ENCODE results near the gene ASCC2.
"Not testable (repeated sequence)": the region's sequence is repeated elsewhere in the genome, so short reads cannot be mapped to it uniquely, and the experiment has no call there.

Gene ASCC2

DNA sequence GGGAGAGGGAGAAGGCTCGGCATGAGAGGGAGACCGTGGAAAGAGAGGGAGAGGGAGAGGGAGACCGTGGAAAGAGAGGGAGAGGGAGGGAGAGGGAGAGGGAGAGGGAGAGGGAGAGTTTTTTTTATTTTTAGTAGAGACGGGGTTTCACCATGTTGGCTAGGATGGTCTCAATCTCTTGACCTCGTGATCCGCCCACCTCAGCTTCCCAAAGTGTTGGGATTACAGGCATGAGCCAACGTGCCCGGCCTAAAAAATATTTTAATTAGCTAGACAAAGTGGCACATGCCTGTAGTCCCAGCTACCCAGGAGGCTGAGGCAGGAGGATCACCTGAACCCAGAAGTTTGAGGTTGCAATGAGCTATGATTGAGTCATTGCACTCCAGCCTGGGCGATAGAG lies 21.0 kb upstream of the ASCC2 start:
- not testable (repeated sequence) for DNase-seq (ENCODE audit: extremely low read depth in 1 of 2, low read depth in 1 of 2)

DNA sequence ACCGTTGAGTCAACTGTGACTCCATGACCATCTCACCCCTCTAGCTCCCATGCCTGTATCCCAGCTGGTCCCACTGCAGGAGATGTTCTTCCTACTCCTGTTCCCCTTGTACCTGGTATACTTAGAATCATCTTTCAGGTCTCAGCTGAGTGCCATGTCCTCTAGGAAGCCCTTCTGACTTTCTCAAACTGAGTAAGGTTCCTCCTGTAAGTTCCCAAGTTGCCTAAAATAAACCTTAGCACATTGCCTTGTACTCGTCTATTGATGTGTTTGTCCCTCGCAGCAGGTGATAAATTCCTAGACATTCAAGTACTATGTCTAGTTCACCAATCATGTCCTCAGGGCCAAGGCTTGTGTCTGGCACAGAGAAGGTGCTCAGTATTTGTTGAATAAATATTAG lies 18.4 kb upstream of the ASCC2 start:
- DNase-seq (ENCODE audit: extremely low read depth in 1 of 2, low read depth in 1 of 2) = no peak

DNA sequence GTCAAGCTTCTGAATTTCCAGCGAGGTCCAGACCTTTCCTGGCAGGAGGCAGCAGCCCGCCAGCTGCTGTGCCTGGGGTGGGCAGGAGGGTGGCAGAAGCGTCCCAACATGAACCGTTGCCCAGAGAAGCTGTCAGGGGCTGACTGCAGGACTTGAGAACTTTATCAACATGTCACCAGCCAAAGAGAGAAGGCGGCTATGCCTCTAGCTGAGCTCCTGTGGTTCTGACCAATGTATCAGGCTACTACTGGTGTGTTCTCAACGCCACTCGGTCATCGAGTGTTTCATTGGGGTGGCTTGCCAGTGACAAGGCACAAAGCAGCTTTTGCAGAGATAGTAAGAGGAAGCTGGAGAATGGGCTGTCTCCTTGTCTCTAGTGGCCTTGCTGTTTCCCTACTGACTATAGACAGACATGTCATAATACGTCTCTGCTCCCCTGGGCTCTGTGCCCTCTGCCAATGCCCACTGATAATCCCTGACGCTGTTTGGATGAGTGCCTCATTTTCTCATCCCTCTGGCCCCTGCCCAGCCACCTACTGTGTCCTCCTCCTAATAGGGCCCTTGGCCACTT lies 17.6 kb upstream of the ASCC2 start:
- no peak for DNase-seq (ENCODE audit: extremely low read depth in 1 of 2, low read depth in 1 of 2)

DNA sequence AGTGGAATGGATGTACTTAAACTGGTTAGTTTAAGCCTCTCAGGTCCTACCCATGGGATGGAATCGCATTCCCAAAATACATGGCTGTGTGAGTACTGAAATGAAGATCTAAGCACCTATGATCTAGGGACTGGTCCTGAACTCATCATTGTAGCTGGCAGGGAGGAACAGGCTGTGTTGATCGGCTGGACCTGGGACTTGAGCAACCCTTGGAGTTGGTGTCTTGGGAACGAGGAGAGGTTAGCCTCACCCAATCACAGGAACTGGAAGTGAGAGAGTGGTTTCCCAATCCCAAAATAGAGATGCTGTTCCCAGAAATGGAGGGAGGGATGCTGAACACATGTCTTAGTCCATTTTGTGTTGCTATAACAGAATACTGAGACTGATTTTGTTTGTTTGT lies 16.4 kb upstream of the ASCC2 start:
- no peak for DNase-seq (ENCODE audit: extremely low read depth in 1 of 2, low read depth in 1 of 2)

DNA sequence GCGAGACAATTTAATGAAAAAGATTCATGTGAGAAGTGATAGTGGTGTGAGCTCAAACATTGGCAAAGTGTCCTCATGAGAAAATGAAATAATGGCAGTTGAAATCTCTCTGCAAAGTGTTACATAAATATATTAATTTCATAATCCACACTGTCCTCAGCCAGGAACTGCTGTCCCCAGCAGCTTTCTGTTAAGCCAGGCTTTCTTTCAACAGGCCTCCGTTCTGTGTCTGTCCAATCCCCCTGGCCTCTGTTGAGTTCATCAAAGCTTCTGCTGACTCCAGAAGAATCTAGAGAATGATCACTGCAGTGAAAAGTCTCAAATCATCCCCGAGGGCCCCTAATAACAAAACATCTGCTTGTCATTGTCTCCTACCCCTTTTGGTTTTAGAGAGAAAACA lies 10.0 kb upstream of the ASCC2 start:
- no peak for DNase-seq (ENCODE audit: extremely low read depth in 1 of 2, low read depth in 1 of 2)

DNA sequence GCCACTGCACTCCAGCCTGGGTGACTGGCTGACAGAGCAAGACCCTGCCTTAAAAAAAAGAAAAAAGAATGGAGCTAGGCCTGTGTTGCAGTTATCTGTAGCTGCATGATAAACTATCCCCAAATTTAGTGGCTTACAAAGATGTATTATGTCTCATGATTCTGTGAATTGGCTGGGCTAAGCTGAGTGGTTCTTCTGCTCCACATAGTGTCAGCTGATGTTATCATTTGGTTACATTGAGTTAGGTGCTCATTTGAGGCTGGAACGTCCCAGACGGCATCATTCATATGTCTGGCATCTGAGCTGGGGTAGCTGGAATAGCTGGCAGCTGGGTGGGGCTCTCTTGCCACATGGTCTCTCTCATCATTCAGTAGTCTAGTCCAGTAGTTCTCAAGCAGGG lies 8.2 kb upstream of the ASCC2 start:
- no peak for DNase-seq (ENCODE audit: extremely low read depth in 1 of 2, low read depth in 1 of 2)

DNA sequence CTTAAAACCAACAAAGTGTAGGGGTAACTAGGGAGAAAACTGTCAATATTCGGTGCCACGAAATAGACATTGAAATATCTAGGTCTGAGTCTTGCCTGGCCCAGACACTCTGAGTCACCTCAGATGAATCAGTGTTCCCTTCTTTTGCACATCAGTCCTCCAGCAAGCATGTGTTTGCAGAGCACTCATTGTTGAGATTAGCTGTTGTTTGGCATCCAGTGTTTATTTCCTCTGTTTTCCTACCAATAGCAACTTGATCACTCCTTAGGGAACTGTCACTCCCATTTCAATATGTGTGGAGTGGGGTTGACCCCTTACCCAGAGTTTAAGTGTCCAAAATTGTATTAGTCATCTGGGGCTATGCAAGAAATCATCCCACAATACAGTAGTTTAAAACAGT lies 4.7 kb upstream of the ASCC2 start:
- DNase-seq (ENCODE audit: extremely low read depth in 1 of 2, low read depth in 1 of 2) = no peak

DNA sequence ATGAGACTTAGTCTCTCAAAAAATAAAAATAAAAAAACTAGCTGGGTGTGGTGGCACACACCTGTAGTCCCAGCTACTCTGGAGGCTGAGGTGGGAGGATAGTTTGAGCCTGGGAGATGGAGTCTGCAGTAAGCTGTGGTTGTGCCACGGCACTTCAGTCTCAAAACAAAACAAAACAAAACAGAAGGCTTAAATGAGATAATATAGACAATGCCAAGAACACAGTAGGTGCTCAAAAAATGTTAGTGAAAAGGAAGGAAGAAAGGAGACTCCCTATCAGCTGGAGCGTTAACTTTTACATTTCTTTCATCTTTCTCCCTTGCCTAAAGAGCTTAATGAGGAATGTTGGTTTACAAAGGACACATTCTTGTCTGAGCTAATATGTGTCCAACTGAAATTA lies 4.1 kb upstream of the ASCC2 start:
- DNase-seq (ENCODE audit: extremely low read depth in 1 of 2, low read depth in 1 of 2) = no peak

DNA sequence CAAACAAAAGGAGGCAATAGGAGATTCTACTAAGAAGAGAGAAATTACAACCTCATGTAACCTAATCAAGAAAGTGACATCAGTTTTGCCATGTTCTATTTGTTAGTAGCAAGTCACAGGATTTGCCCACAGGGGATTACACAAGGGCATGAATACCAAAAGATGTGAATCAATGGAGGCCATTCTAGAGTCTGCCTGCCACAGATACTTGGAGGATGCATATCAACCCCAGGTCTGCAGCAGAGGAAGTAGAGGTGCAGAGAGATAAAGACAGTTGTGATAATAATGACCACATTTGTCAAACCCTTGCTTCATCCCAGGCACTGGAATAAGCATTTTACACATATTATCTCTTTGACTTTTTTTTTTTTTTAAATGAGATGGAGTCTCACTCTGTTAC lies 2.4 kb upstream of the ASCC2 start:
- no peak for DNase-seq (ENCODE audit: extremely low read depth in 1 of 2, low read depth in 1 of 2)

DNA sequence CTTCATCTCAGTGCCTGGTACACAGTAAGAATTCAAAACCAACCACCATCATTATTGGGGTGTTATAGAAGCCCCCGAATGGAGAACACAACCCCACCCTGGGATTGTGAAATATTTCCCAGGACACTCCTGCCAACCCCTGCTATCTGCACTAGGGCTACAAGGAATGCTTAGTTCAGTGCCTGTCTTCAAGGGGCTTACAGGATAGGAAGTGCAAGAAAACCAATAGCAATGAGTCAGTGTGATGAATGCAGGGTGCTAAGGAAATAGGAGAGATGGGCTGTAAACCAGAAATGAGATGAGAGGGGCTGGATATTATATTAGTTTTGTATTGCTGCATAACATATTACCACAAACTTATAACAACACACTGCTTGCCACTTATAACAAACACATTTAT lies 965 bp upstream of the ASCC2 start:
- DNase-seq (ENCODE audit: extremely low read depth in 1 of 2, low read depth in 1 of 2) = no peak

DNA sequence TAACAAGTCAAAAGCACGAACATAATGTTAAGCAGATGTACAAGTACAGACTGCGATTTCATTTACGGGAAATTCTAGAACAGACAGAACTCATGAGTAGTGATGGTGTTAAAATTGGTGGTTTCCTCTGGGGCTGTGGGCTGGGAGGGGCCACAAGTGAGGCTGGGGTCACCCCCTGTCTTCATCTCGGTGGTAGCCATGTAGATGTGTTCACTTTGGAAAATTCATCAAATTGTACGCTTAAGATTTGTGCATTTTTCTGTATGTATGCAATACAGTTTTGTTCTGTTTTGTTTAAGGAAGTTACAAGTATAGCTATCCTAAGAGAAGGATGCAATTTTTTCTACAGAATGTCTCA lies 504 bp upstream of the ASCC2 start:
- DNase-seq (ENCODE audit: extremely low read depth in 1 of 2, low read depth in 1 of 2) = no peak

DNA sequence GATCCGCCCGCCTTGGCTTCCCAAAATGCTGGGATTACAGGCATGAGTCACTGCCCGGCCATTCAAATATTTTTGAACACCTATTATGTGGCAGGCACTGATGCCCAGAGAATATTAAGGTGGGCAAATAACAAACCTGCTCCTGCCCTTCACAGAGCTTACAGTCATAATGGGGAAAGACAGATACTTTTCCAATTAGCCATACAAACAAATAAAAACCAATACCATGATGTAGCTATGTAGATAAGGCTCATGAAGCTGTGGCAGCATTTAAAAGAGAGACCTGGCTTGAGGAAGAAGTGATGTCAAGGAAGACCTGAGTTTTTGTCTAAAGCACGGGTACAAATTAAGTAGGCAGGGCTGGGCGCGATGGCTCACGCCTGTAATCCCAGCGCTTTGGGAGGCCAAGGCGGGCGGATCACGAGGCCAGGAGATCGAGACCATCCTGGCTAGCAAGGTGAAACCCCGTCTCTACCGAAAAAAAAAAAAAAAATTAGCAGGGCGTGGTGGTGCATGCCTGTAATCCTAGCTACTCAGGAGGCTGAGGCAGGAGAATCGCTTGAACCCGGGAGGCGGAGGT lies 1.2 kb downstream of the ASCC2 start:
- DNase-seq (ENCODE audit: extremely low read depth in 1 of 2, low read depth in 1 of 2) = not testable (repeated sequence)

DNA sequence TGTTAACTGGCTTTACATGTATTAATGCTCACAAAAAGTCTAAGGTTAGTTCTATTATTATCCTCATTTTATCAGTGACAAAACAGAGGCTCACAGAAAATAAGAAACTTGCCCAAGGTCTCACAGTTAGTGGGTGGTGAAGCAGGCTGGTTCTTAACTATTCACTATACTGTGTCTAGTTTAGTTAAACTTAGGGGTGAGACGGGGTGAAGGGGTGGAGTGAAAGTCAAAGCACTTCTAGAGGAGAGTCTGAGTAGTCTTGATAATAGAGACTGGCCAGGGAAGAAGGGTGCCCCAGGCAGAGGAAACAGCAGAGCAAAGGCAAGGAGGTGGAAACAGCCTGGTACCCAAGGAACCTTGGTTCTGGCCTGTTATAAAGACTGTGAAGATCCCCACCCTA lies 4.0 kb downstream of the ASCC2 start:
- no peak for DNase-seq (ENCODE audit: extremely low read depth in 1 of 2, low read depth in 1 of 2)

DNA sequence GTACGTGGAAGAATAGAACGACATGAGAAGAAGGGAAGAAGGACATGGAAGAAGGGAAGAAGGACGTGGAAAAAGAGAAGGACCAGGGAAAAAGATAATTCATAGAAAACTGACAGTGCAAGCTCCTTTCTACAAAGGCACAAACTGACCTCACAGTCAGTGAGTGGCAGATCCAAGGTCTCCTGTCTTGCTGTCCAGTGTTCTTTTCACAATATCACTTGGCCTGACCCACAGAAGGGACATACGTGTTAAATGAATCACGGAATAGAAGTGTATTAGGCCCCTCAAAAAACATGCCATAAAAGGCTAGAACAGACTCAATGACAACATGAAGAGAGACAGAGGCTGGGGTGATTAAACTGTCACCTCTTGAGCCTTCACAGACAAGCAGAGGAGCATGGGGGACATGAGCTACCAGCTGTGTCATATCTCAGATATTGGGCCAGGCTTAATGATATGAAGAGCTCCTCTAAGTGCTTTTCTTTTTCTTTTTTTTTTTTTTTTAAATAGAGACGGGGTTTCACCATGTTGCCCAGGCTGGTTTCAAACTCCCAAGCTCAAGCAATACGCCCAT lies 4.6 kb downstream of the ASCC2 start:
- DNase-seq (ENCODE audit: extremely low read depth in 1 of 2, low read depth in 1 of 2) = no peak

DNA sequence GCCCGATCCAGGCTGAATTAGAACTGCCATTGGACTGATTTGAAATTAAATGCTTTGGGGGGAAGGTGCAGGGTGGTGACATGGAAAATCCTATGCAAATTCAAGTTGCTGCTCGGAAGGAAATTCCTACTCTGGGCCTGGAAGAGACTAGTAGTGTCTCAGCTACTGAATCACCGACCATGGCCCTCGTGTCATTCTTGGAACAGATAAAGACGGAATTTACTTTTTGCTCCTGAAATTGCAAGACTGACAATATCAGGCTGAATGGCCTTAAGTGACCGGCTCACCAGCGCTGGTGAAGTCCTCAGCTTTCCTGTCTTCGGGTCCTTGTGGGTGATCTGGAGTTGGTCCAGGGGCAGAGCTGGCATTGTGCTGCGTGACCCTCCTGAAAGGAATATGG lies 6.1 kb downstream of the ASCC2 start:
- DNase-seq (ENCODE audit: extremely low read depth in 1 of 2, low read depth in 1 of 2) = no peak

DNA sequence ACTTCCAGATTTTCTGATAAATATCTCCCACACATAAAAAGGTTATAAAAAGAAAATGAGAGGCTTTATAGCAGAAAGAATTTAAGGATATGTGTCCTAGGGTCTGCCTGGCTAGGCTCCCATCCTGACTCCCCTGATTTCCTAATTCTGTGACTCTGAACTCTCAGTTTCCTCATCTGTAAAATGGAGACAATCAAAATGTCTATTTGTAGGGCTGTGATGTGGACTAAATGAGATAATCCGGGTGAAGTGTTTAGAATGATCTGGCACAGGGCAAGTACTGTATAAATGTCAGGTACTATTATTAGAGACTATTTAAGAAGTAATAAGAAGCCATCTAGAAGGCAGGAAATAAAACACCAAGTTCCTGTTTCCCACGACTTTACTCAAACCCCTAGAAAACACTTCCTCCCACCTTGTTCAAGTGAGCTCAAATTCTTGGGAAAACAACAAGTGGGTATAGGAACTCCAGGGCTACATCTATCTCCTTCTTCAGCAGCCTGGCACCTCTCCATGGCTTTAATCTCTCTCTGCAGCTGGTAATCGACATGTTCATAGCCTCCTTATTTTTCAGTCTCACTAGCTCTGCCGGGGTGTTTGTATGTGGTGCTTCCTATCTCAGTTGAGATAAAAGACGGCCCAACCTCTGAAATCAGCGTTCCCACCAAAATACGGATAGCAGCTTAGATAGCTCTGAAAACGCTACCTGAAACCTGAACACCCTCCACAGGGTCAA lies 6.7 kb downstream of the ASCC2 start:
- no peak for DNase-seq (ENCODE audit: extremely low read depth in 1 of 2, low read depth in 1 of 2)

DNA sequence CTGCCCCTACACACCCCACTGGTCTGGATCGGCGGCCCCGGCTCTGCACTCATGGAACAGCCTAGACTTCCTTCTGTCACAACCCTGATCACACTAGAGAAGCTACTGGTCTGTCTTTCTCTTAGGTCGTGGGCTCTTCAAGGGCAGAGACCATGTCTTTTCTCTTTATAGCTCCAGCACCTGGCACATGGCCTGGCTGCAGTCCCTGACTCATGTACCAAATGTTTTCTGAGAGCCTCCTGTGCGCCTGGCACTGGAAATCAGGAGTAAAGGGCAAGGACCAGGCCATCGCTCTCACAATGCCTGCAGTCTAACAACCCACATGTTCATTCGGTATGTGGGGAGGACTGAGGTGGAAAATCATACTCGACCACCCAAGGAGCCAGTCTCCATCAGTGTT lies 7.5 kb downstream of the ASCC2 start:
- DNase-seq (ENCODE audit: extremely low read depth in 1 of 2, low read depth in 1 of 2) = no peak

DNA sequence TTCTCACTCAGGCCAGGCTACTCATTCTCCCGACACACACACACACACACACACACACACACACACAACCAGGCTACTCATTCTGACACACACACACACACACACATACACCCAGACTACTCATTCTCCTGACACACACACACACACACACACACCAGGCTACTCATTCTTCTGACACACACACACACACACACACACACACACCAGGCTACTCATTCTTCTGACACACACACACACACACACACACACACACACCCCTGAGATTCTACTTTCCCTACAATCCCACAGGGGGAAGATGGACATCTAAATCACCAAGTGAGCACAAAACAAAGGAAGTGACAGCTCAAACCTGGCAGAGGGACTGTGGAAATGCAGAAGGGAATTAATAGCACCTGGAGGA lies 10.3 kb downstream of the ASCC2 start:
- not testable (repeated sequence) for DNase-seq (ENCODE audit: extremely low read depth in 1 of 2, low read depth in 1 of 2)

DNA sequence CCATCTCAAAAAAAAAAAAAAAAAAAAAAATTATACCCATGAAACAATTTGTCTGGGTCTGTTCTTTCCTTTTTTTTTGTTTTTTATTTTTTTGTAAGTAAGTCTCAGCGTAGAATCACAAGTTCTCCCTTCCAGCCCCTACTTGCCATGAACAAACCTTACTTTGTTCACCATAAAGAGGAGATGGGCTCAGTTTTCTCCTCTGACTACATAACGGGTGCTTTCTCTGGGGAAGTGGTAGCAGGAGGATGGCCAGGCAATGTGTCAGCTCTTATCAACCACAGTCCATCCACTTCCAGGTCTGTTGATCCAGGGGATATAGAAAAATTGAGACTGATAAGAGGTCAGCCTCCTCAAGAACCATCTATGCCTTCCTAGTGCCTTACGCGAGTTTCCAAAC lies 11.0 kb downstream of the ASCC2 start:
- DNase-seq (ENCODE audit: extremely low read depth in 1 of 2, low read depth in 1 of 2) = no peak

DNA sequence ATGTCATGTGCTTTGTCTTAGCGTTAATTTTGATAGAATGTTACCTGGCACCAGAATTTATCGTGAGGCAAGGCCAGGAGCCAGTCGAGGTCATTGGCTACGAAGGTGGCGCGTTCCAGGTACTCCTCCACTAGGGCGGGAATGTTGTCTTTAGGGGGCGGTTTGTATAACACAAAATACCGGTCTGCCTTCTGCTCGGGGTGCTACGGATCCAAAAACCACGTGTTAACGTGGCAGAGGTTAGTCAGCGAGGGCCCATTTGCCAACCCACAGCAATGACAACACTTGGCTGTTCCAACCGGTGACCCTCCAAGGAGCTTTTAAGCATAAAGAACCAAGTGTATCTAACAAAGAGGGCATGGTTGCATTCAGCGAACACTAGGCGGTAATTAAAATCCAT lies 12.5 kb downstream of the ASCC2 start:
- DNase-seq (ENCODE audit: extremely low read depth in 1 of 2, low read depth in 1 of 2) = no peak

DNA sequence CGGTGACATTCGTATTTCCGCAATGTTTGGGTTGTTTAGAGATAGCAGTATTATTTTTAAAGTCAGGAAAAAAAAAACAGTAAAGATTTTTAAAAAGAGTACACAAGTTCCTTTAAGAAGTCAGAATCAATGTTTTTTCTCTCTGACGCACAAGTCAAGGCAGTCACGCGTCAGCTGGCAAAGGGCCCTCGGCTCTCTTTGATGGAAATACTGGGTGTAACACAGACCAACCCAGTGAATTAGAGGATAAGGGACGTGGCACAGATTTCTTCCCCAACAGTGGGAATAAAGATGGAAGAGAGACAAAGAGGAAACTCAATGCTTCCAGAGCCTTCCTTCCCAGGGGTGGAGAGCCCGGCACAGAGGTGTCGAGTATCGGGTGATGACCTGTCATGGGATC lies 13.4 kb downstream of the ASCC2 start:
- no peak for DNase-seq (ENCODE audit: extremely low read depth in 1 of 2, low read depth in 1 of 2)

DNA sequence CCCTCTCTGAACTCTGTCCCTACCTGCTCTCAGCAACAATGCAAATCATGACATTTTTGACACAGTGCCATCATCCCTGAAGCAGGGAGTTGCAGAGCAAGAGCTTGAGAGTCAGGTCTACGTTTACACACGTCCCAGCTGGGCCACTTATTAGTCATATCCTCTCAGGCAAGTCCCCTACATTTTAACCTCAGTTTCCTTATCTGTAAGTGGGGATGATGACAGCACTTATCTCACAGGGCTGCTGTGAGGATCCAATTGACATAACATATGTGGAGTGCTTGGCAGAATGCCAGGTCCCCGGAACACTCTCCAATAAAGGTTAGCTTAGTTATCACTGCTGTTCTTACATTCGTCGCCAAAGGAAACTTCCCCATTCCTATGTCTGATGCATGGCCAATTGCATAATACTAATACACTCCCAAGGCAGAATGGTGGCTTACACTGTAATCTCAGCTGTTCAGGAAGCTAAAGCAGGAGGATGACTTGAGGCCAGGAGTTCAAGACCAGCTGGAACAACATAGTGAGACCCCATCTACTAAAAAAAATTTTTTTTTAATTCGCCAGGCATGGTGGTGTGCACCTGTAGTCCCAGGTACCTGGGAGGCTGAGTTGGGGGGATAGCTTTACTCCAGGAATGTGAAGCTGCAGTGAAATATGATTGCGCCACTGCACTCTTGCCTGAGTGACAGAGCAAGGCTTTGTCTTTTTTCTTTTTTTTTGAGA lies 16.6 kb downstream of the ASCC2 start:
- DNase-seq (ENCODE audit: extremely low read depth in 1 of 2, low read depth in 1 of 2) = peak in 1 of 2 donors; percentile 35

Measured in stimulated activated CD8-positive, alpha-beta memory T cell treated with anti-CD3 and anti-CD28 coated beads, Interleukin-7, amount 100 ng/mL, for 48 hours (primary cell).